Measurements from ENCODE around the gene PPDPF. TPM values are rescaled to one million over a fixed set of nuclear protein-coding genes. Genes with fewer than 3 reads are reported as not detected.

Gene PPDPF
- polyA plus RNA-seq, 3 donors = 13.4 to 39.9 (median 26.1) TPM

DNA sequence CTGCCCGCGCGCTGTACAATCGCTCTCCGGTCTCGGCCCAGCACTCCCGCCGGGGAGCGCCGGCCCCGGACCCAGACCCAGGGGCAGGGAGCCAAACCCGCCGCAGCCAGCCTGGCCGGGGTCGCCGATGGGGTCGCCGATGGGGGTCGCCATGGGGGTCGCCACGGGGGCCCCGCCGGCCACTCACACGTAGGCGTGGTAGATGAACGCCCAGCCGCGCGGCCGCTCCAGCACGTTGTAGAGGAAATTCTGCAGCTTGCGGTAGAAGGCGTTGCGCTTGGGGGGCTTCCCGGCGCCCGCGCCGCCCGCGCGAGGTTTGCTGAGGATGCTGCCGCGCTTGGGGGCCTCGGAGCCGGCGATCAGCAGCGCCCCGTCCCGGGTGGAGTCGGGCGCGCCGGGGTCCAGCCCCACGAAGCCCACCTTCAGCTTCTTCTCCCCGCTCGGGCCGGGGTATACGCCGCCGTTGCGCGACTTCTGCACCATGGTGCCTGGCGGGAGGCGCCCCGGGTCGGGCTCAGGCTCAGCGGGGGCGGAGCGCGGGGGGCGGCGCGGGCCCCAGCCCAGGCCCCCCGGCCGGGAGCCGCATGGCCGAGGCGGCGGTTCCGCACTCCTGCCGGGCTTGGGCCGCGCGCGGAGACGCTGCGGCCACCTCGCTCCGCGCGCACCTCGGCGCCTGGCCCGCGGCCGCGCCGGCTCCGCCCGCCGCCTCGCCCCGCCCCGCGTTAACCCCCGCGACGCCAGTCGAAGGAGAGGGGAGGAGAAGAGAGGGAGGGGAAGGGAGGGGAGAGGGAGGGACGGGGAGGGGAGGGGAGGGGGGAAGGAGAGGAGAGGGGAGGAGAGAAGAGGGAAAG is 48.4 kb upstream of the PPDPF start, which contains the start of gene KCNQ2:
TSS of gene KCNQ2 (minus strand) at position 675 of the 851 bp plus-strand sequence. CDS start at position 483, 192 bp downstream.
- Histone ChIP-seq H2AFZ (ENCODE audit: insufficient read depth, low read depth, low read length, poor library complexity, severe bottlenecking) (no peak within 1 kb of the TSS), H3K27me3 (ENCODE audit: control insufficient read depth in 2 of 2, insufficient read depth in 2 of 2, low read length in 2 of 2) (peaks cover 9 to 52% of the 10 kb centered on the region in 2 donors), H3K4me2 (replicated peaks; ENCODE audit: extremely low read depth, low read length, poor library complexity, severe bottlenecking) (peak within 1 kb of the TSS; percentile 11), H4K20me1 (ENCODE audit: insufficient read depth, low read length) (no peaks in the 10 kb centered on the region), H3K36me3 (replicated peaks in 1 of 2; ENCODE audit: control insufficient read depth in 1 of 2, insufficient read depth in 2 of 2, low read length in 2 of 2) (no peaks in the 10 kb centered on the region), H3K9me3 (replicated peaks in 1 of 2; ENCODE audit: control insufficient read depth in 1 of 2, insufficient read depth in 1 of 2, low read length in 2 of 2) (no peaks in the 10 kb centered on the region), H3K4me3 (replicated peaks in 1 of 3; ENCODE audit: low read depth in 2 of 3, low read length in 3 of 3) (no peak within 1 kb of the TSS), H3K27ac (ENCODE audit: low read depth in 1 of 2, low read length in 2 of 2) (no peak within 1 kb of the TSS), H3K4me1 (ENCODE audit: control insufficient read depth in 1 of 2, insufficient read depth in 2 of 2, low read length in 2 of 2) (no peaks in the 10 kb centered on the region), H3K79me2 (ENCODE audit: insufficient read depth, low read length) (no peaks in the 10 kb centered on the region), H3K9ac (ENCODE audit: insufficient read depth, low read length, poor library complexity, severe bottlenecking) (no peak within 1 kb of the TSS)
- intact Hi-C loops (cut with micrococcal nuclease) = no loop called here
- no peak within 1 kb of the TSS for H3K27ac Mint-ChIP-seq
- DNase-seq = no peak
- no peaks in the 10 kb centered on the region for H3K36me3 Mint-ChIP-seq
- peak within 1 kb of the TSS in 1 of 2 donors; percentile 26 for H3K4me3 Mint-ChIP-seq
- TF ChIP-seq, protein P1, sequence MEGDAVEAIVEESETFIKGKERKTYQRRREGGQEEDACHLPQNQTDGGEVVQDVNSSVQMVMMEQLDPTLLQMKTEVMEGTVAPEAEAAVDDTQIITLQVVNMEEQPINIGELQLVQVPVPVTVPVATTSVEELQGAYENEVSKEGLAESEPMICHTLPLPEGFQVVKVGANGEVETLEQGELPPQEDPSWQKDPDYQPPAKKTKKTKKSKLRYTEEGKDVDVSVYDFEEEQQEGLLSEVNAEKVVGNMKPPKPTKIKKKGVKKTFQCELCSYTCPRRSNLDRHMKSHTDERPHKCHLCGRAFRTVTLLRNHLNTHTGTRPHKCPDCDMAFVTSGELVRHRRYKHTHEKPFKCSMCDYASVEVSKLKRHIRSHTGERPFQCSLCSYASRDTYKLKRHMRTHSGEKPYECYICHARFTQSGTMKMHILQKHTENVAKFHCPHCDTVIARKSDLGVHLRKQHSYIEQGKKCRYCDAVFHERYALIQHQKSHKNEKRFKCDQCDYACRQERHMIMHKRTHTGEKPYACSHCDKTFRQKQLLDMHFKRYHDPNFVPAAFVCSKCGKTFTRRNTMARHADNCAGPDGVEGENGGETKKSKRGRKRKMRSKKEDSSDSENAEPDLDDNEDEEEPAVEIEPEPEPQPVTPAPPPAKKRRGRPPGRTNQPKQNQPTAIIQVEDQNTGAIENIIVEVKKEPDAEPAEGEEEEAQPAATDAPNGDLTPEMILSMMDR (IDR thresholded peaks at IDR 0.05) = no peak
- H3K4me1 Mint-ChIP-seq = no peaks in the 10 kb centered on the region
- WGBS (ENCODE audit: insufficient coverage) = under 1% methylated on average over 89 of the region's 111 CpGs
- H3K9me3 Mint-ChIP-seq = peaks cover 0 to 5% (median 0%) of the 10 kb centered on the region in 7 donors
- peaks cover 37 to 71% (median 57%) of the 10 kb centered on the region in 3 donors for H3K27me3 Mint-ChIP-seq (ENCODE audit: low read depth in 3 of 3)

DNA sequence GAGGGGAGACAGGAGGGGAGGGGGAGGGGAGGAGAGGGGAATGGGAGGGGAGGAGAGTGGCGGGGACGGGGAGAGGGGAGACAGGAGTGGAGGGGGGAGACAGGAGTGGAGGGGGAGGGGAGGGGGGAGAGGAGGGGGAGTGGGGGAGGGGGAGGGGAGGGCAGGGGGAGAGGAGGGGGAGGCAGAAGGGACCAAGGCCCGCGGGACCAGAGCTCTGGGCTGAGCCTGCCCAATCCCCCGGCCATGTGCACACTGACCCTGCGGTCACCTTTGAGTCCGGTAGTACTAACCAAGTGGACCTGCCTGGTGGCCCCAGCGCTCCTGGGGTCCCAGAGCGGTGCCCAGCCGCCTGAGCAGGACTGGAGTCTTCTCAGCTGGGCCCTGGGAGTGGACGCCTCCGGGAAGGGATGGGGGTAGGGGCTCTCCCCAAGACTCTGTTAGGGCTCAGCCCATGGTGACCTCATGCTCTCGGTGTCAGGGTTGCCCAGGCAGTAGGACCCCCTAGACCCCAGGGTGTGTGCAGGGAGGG is 47.6 kb upstream of the PPDPF start:
- DNase-seq = no peak
- H4K20me1 ChIP-seq (ENCODE audit: insufficient read depth, low read length) = no peaks in the 10 kb centered on the region
- TF ChIP-seq, protein P1 (IDR thresholded peaks at IDR 0.05) = no peak
- Mint-ChIP-seq H3K4me1 (no peaks in the 10 kb centered on the region), H3K27me3 (ENCODE audit: low read depth in 3 of 3) (peaks cover 43 to 74% (median 63%) of the 10 kb centered on the region in 3 donors), H3K9me3 (peaks cover 0 to 5% (median 0%) of the 10 kb centered on the region in 7 donors), H3K36me3 (no peaks in the 10 kb centered on the region), H3K27ac (no peak overlapping the region), H3K4me3 (peak overlapping the region in 1 of 2 donors; percentile 26)
- H3K27ac ChIP-seq (ENCODE audit: low read depth in 1 of 2, low read length in 2 of 2) = no peak overlapping the region
- peaks cover 9 to 54% of the 10 kb centered on the region in 2 donors for H3K27me3 ChIP-seq (ENCODE audit: control insufficient read depth in 2 of 2, insufficient read depth in 2 of 2, low read length in 2 of 2)
- H3K9ac ChIP-seq (ENCODE audit: insufficient read depth, low read length, poor library complexity, severe bottlenecking) = no peak overlapping the region
- H3K4me3 ChIP-seq (replicated peaks in 1 of 3; ENCODE audit: low read depth in 2 of 3, low read length in 3 of 3) = no peak overlapping the region
- H3K4me2 ChIP-seq (replicated peaks; ENCODE audit: extremely low read depth, low read length, poor library complexity, severe bottlenecking) = no peak overlapping the region
- no peaks in the 10 kb centered on the region for H3K9me3 ChIP-seq (replicated peaks in 1 of 2; ENCODE audit: control insufficient read depth in 1 of 2, insufficient read depth in 1 of 2, low read length in 2 of 2)
- H2AFZ ChIP-seq (ENCODE audit: insufficient read depth, low read depth, low read length, poor library complexity, severe bottlenecking) = no peak overlapping the region
- H3K4me1 ChIP-seq (ENCODE audit: control insufficient read depth in 1 of 2, insufficient read depth in 2 of 2, low read length in 2 of 2) = no peaks in the 10 kb centered on the region
- H3K79me2 ChIP-seq (ENCODE audit: insufficient read depth, low read length) = no peaks in the 10 kb centered on the region
- H3K36me3 ChIP-seq (replicated peaks in 1 of 2; ENCODE audit: control insufficient read depth in 1 of 2, insufficient read depth in 2 of 2, low read length in 2 of 2) = no peaks in the 10 kb centered on the region
- 89% methylated on average over 5 of the region's 13 CpGs for WGBS (ENCODE audit: insufficient coverage)
- intact Hi-C loops (cut with micrococcal nuclease) = no loop called here
